Uterus (tissue), 4 donors: ENCODE measurements around the gene TRIM17. TPM values are rescaled to one million over a fixed set of nuclear protein-coding genes. Genes with fewer than 3 reads are reported as not detected.

Experiments
- DNase-seq, 2 donors: peaks; one replicate each; pipeline ENCODE4 v3.0.0-alpha.2; 2019 to 2020
- H3K27ac ChIP-seq, 2 donors: fragments of 200-600 bp; sonication (generic); 1 replicate in 1 of 2; 2 replicates in 1 of 2; pipeline ENCODE4 v1.5.1; 2016 to 2018
- H3K27me3 ChIP-seq, 2 donors: fragments of 200-600 bp; sonication (generic); one replicate each; pipeline ENCODE4 v1.5.1; 2018 to 2019; ENCODE audit warnings: control low read depth in 1 of 2
- H3K36me3 ChIP-seq, 2 donors: fragments of 200-600 bp; sonication (generic); one replicate each; pipeline ENCODE4 v1.5.1; 2019; ENCODE audit warnings: control low read depth in 1 of 2
- H3K4me1 ChIP-seq, 2 donors: fragments of 200-600 bp; sonication (generic); one replicate each; pipeline ENCODE4 v1.5.1; 2018 to 2019; ENCODE audit warnings: control low read depth in 1 of 2
- H3K4me3 ChIP-seq, 2 donors: fragments of 200-600 bp; sonication (generic); 1 replicate in 1 of 2; 2 replicates in 1 of 2; pipeline ENCODE4 v1.5.1; 2018 to 2019; ENCODE audit warnings: mild to moderate bottlenecking in 1 of 2
- H3K9me3 ChIP-seq, 2 donors: fragments of 200-600 bp; sonication (generic); one replicate each; pipeline ENCODE4 v1.5.1; 2019; ENCODE audit warnings: control low read depth in 1 of 2
- CTCF ChIP-seq, 4 experiments: fragments of 200-600 bp in 2 of 4; fragments of 450-650 bp in 2 of 4; sonication (generic) in 2 of 4; IDR thresholded peaks; one replicate each; pipeline ENCODE4 v1.5.1; 2016 to 2019; ENCODE audit warnings: antibody characterized with exemption in 4 of 4, mild to moderate bottlenecking in 2 of 4, moderate library complexity in 1 of 4
- POLR2A ChIP-seq, 2 donors: fragments of 450-650 bp; IDR thresholded peaks; one replicate each; pipeline ENCODE4 v1.6.1; 2016; ENCODE audit warnings: antibody characterized with exemption in 2 of 2, mild to moderate bottlenecking in 1 of 2, moderate library complexity in 1 of 2
- intact Hi-C: fragments of 100-400 bp; cut with DNase I; formaldehyde crosslinking; loops from one replicate; pipeline ENCODE4 v1.15.1; 2023; ENCODE audit warnings: low total_unique reads
- total RNA-seq, 4 donors: library from RNA; depleted of rRNA in 3 of 4; stranded (reverse); fragments of >200 nt in 3 of 4; gene quantifications; one replicate each; pipeline versions ENCODE4 v1.1.0 to v1.2.4, GENCODE V29; 2014 to 2023
- donor health status: DM: yes; HTN: yes; CAD: no.

The TRIM17 gene
- total RNA-seq, 4 donors from 2014 or later: 3.2 to 5.9 TPM; not detected in 2

DNA sequence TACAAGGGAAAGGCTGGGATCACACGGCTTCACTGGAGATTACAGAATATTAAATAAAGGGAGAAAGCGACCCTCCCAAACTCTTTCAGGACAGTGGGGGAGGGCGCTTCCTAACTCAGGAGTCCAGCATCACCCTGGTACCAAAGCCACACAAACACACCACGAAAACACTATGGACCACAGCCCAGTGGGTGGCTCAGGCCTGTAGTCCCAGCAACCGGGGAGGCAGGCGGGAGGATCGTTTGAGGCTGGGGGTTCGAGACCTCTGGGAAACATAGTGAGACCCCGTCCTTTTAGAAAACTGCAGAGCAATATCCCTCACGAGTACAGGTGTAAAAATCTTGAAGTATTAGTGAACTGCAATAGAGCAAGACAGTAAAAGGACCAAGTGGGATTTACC, 26.0 kb downstream of the TRIM17 start:
- Histone ChIP-seq H3K27me3 (no peaks in the 10 kb centered on the region), H3K36me3 (no peaks in the 10 kb centered on the region), H3K9me3 (no peaks in the 10 kb centered on the region), H3K27ac (no peak overlapping the region), H3K4me3 (no peak overlapping the region), H3K4me1 (no peaks in the 10 kb centered on the region)
- TF ChIP-seq POLR2A (IDR thresholded peaks at IDR 0.05) (no peak), CTCF (IDR thresholded peaks at IDR 0.05) (no peak)
- intact Hi-C loops: no loop called here
- DNase-seq: no peak

GRCh38 chr1:228387321-228387720, 29.3 kb downstream of the TRIM17 start:
- intact Hi-C loops: no loop called here
- no peak for DNase-seq
- Histone ChIP-seq H3K9me3 (no peaks in the 10 kb centered on the region), H3K4me3 (no peak overlapping the region), H3K27ac (no peak overlapping the region), H3K4me1 (no peaks in the 10 kb centered on the region), H3K36me3 (no peaks in the 10 kb centered on the region), H3K27me3 (no peaks in the 10 kb centered on the region)
- TF ChIP-seq POLR2A (IDR thresholded peaks at IDR 0.05): no peak
- TF ChIP-seq CTCF (IDR thresholded peaks at IDR 0.05): no peak

GRCh38 chr1:228385232-228385631, 31.4 kb downstream of the TRIM17 start:
- intact Hi-C loops: no loop called here
- DNase-seq: no peak
- Histone ChIP-seq H3K36me3 (no peaks in the 10 kb centered on the region), H3K4me3 (no peak overlapping the region), H3K27me3 (no peaks in the 10 kb centered on the region), H3K27ac (no peak overlapping the region), H3K9me3 (no peaks in the 10 kb centered on the region), H3K4me1 (no peaks in the 10 kb centered on the region)
- TF ChIP-seq CTCF (IDR thresholded peaks at IDR 0.05) (no peak), POLR2A (IDR thresholded peaks at IDR 0.05) (no peak)

DNA sequence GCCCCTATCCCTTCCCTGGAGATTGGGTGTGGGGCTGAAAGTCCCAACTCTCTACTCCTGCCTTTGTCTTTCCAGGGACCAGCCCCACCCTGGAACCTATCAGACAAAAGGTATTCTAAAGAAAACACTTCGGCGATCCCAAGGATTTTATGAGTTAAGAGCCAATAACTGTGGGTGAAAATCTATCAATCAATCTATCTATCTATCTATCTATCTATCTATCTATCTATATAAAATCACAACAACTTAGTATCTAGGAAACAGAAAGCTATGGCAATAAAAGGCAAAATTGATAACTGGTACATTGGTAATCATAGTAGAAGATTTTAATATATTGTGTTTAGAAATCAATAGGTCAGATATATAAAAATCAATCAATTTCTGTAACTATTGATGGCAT, 32.9 kb downstream of the TRIM17 start:
- Histone ChIP-seq H3K9me3 (no peaks in the 10 kb centered on the region), H3K27ac (no peak overlapping the region), H3K4me1 (no peaks in the 10 kb centered on the region), H3K36me3 (no peaks in the 10 kb centered on the region), H3K27me3 (no peaks in the 10 kb centered on the region), H3K4me3 (no peak overlapping the region)
- intact Hi-C loops: no loop called here
- TF ChIP-seq CTCF (IDR thresholded peaks at IDR 0.05): no peak
- TF ChIP-seq POLR2A (IDR thresholded peaks at IDR 0.05): no peak
- no peak for DNase-seq

DNA sequence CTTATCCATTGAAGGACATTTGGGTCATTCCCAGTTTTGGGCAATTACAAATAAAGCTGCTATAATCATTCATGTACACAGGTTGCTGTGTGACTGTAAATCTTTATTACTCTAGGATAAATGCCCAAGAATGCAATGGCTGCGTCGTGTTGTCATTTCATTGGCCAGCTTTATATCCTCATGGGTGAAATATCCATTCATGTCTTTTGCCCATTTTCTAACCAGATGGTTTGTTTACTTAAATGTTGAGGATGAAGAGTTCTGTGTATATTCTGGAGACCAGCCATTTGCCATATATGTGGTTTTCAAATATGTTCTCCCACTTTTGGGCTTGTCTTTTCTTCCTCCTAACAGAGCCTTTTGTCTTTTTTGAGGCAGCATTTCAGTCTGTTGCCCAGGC, 35.3 kb downstream of the TRIM17 start:
- Histone ChIP-seq H3K4me3 (no peak overlapping the region), H3K4me1 (no peaks in the 10 kb centered on the region), H3K27me3 (no peaks in the 10 kb centered on the region), H3K27ac (no peak overlapping the region), H3K36me3 (no peaks in the 10 kb centered on the region), H3K9me3 (no peaks in the 10 kb centered on the region)
- TF ChIP-seq POLR2A (IDR thresholded peaks at IDR 0.05) (no peak), CTCF (IDR thresholded peaks at IDR 0.05) (no peak)
- DNase-seq: no peak
- intact Hi-C loops: no loop called here
